Esophagus muscularis mucosa (tissue), 4 donors: Measurements from ENCODE around the gene POU3F1. TPM values are rescaled to one million over a fixed set of nuclear protein-coding genes. Genes with fewer than 3 reads are reported as not detected.
A peak's percentile ranks its signal among the peaks of the same experiment; 100 is the strongest.

Experiments used
- DNase-seq: peaks from one replicate; pipeline ENCODE4 v3.0.0-alpha.2; 2017; ENCODE audit errors: extremely low spot score
- H3K27ac ChIP-seq, 4 donors: fragments of 200-600 bp; sonication (generic); replicated peaks in 1 of 4; 1 replicate in 3 of 4; 2 replicates in 1 of 4; pipeline ENCODE4 v1.5.1; 2016 to 2019; ENCODE audit warnings: mild to moderate bottlenecking in 1 of 4
- H3K27me3 ChIP-seq, 4 donors: fragments of 200-600 bp; sonication (generic); one replicate each; pipeline versions ENCODE4 v1.5.1 to v1.6.0; 2016 to 2019
- H3K36me3 ChIP-seq, 4 donors: fragments of 200-600 bp; sonication (generic); one replicate each; pipeline ENCODE4 v1.5.1; 2016 to 2019
- H3K4me1 ChIP-seq, 4 donors: fragments of 200-600 bp; sonication (generic); one replicate each; pipeline ENCODE4 v1.5.1; 2016 to 2019
- H3K4me3 ChIP-seq, 4 donors: fragments of 200-600 bp; sonication (generic); 1 replicate in 2 of 4; 2 replicates in 2 of 4; pipeline ENCODE4 v1.5.1; 2016 to 2019; ENCODE audit warnings: mild to moderate bottlenecking in 4 of 4, moderate library complexity in 1 of 4
- H3K9me3 ChIP-seq, 4 donors: fragments of 200-600 bp; sonication (generic); 1 replicate in 3 of 4; 2 replicates in 1 of 4; pipeline ENCODE4 v1.5.1; 2016 to 2019
- EP300 ChIP-seq: sonication (generic); formaldehyde crosslinking; IDR thresholded peaks from one replicate; pipeline ENCODE4 v1.6.1; 2017; ENCODE audit warnings: antibody characterized with exemption
- POLR2A ChIP-seq: fragments of 450-650 bp; IDR thresholded peaks from one replicate; pipeline ENCODE4 v1.6.1; 2017; ENCODE audit warnings: antibody characterized with exemption, moderate library complexity, mild to moderate bottlenecking, low read depth
- POLR2AphosphoS5 ChIP-seq, 2 donors: sonication (generic); formaldehyde crosslinking; IDR thresholded peaks; one replicate each; pipeline ENCODE4 v1.6.1; 2017; ENCODE audit warnings: antibody characterized with exemption in 2 of 2
- WGBS: methylation state at CpG from one replicate; pipeline ENCODE4 v1.1.5; 2018; 5-methylcytosine and 5-hydroxymethylcytosine counted together
- intact Hi-C: fragments of 100-400 bp; cut with DNase I; formaldehyde crosslinking; loops from one replicate; pipeline ENCODE4 v1.15.1; 2023
- total RNA-seq, 4 donors: library from RNA; depleted of rRNA; stranded (reverse); fragments of >200 nt; gene quantifications; one replicate each; pipeline versions ENCODE4 v1.1.0 to v1.2.1, GENCODE V29; 2016
- TF ChIP-seq, protein P1 (sequence below), 3 experiments: fragments of 200-600 bp in 2 of 3; fragments of 450-650 bp in 1 of 3; sonication (generic) in 2 of 3; IDR thresholded peaks; one replicate each; pipeline ENCODE4 v1.5.1; 2017 to 2019; ENCODE audit warnings: antibody characterized with exemption in 3 of 3, mild to moderate bottlenecking in 2 of 3, moderate library complexity in 1 of 3

POU3F1 gene
- total RNA-seq, 4 donors from 2014 or later = 0.29 to 1.3 (median 0.33) TPM; not detected in 1

DNA sequence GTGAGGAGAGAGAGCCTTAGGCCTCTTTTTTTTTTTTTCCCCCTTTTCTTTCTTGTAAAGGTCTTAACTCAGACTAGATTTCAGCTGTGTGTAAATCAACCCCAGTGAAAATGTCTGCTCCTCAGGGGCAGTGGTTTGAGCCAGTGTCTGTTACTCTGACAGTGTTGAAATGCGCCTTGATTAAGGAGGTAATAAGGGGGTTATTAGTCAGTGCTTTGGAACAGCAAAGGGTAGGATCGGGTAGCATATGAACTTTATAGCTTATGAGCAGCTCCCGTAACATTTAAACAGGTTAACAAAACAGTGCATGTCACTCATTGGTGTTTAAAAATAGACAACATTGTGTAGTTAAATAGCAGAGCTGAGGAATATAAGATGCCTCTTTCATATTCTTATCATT, 23.8 kb downstream of the POU3F1 start:
- 71% methylated on average over 3 of the region's 3 CpGs for WGBS
- no peak for DNase-seq

DNA sequence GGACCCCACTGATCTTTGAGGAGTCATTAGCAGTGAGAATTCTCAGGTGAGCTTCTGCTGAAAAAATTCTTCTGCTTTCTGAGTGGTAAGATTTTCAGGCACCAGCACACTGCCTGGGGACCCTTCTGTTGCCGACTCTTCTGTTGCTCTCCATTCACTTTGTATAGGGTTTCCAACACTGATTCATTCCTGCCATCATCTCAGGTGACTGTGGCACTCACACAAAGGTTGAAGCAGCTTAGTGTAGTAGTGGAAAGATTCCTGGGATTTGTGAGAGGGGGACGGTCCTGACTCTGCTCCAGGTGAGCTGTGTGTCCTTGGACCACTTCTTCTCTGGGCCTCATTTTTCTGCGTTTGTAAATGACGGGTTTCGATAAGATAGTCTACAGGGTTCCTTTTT, 24.6 kb downstream of the POU3F1 start:
- H3K36me3 ChIP-seq = peaks cover 77 to 100% (median 95%) of the 10 kb centered on the region in 4 donors
- peaks cover 5 to 23% (median 10%) of the 10 kb centered on the region in 4 donors for H3K4me1 ChIP-seq
- 87% methylated on average over 5 of the region's 5 CpGs for WGBS
- H3K9me3 ChIP-seq = no peaks in the 10 kb centered on the region
- no peaks in the 10 kb centered on the region for H3K27me3 ChIP-seq
- TF ChIP-seq, protein P1, sequence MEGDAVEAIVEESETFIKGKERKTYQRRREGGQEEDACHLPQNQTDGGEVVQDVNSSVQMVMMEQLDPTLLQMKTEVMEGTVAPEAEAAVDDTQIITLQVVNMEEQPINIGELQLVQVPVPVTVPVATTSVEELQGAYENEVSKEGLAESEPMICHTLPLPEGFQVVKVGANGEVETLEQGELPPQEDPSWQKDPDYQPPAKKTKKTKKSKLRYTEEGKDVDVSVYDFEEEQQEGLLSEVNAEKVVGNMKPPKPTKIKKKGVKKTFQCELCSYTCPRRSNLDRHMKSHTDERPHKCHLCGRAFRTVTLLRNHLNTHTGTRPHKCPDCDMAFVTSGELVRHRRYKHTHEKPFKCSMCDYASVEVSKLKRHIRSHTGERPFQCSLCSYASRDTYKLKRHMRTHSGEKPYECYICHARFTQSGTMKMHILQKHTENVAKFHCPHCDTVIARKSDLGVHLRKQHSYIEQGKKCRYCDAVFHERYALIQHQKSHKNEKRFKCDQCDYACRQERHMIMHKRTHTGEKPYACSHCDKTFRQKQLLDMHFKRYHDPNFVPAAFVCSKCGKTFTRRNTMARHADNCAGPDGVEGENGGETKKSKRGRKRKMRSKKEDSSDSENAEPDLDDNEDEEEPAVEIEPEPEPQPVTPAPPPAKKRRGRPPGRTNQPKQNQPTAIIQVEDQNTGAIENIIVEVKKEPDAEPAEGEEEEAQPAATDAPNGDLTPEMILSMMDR (IDR thresholded peaks at IDR 0.05) = no peak
- TF ChIP-seq POLR2AphosphoS5 (IDR thresholded peaks at IDR 0.05) = no peak
- no peak for TF ChIP-seq POLR2A
- no peak for TF ChIP-seq EP300
- no peak overlapping the region for H3K4me3 ChIP-seq
- no peak for DNase-seq
- H3K27ac ChIP-seq = no peak overlapping the region
- intact Hi-C loops = no loop called here

More for the DNA sequence above, 23.8 kb downstream of the POU3F1 start:
- intact Hi-C loops = no loop called here
- peaks cover 77 to 95% (median 94%) of the 10 kb centered on the region in 4 donors for H3K36me3 ChIP-seq
- no peaks in the 10 kb centered on the region for H3K27me3 ChIP-seq
- H3K27ac ChIP-seq = no peak overlapping the region
- H3K9me3 ChIP-seq = no peaks in the 10 kb centered on the region
- no peak overlapping the region for H3K4me3 ChIP-seq
- TF ChIP-seq EP300 (no peak), POLR2AphosphoS5 (IDR thresholded peaks at IDR 0.05) (no peak), POLR2A (no peak)
- TF ChIP-seq, protein P1 (IDR thresholded peaks at IDR 0.05) = no peak
- H3K4me1 ChIP-seq = peaks cover 0 to 15% (median 3%) of the 10 kb centered on the region in 4 donors

DNA sequence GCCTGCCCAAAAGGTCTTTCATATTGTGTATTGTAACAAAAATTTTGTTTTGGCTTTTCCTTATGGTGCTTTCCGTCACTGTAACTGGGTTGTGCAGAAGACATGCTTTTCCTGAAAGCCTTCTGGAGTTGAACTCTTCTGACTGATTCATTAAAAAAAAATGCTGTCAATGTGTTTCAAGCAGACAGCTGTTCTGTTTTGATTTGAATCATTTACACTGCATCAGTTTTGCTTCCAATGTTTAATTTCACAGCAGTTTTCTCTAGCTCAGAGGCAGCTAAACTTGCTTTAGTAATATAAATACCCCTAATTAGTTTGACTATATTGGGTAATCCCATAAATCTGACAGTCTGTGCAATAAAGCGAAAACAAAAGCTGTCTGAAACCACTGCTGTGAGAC, 26.2 kb downstream of the POU3F1 start:
- Histone ChIP-seq H3K27ac (no peak overlapping the region), H3K4me1 (peaks cover 19 to 39% (median 26%) of the 10 kb centered on the region in 4 donors), H3K4me3 (no peak overlapping the region), H3K9me3 (no peaks in the 10 kb centered on the region), H3K27me3 (no peaks in the 10 kb centered on the region), H3K36me3 (peaks cover 70 to 92% (median 85%) of the 10 kb centered on the region in 4 donors)
- intact Hi-C loops = no loop called here
- TF ChIP-seq POLR2A (no peak), POLR2AphosphoS5 (IDR thresholded peaks at IDR 0.05) (no peak), EP300 (no peak)
- TF ChIP-seq, protein P1 (IDR thresholded peaks at IDR 0.05) = no peak
- WGBS = 91% methylated on average over 2 of the region's 2 CpGs
- DNase-seq = no peak

DNA sequence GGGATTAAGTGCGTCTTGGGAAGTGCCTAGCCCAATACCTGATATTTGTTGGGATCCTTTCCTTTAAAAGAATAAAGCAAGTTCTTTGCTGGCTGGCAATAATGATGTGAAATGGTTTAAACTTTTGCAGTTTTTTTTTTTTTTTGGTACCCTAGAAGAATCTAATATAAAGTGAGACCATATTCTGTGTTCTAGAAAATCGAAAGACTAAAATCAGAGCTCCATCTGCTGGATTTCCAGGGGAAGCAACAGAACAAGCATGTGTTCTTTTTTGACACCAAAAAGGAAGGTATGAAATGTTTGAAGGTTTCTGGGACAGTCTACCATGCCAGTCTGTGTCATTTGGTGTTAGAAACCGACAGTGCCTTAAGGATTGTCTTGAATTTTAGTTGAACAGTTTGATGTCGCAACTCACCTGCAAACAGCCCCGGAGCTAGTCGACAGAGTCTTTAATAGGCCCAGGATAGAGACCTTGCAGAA, 27.7 kb downstream of the POU3F1 start:
- H3K9me3 ChIP-seq = no peaks in the 10 kb centered on the region
- H3K36me3 ChIP-seq = peaks cover 58 to 78% (median 71%) of the 10 kb centered on the region in 4 donors
- TF ChIP-seq, protein P1 (IDR thresholded peaks at IDR 0.05) = peak; percentile 54 to 63 (median 63)
- TF ChIP-seq EP300 = no peak
- no peak for TF ChIP-seq POLR2A
- TF ChIP-seq POLR2AphosphoS5 (IDR thresholded peaks at IDR 0.05) = no peak
- intact Hi-C loops = loop anchor here (2.0 kb wide), 1 partner anchor 28 kb away; the partner anchor contains the start of gene SF3A3
- DNase-seq = no peak
- H3K4me3 ChIP-seq = no peak overlapping the region
- H3K27ac ChIP-seq = peak overlapping the region in 3 of 4 donors; percentile 84 to 96 (median 95)
- 71% methylated on average over 6 of the region's 6 CpGs for WGBS
- peaks cover 33 to 54% (median 41%) of the 10 kb centered on the region in 4 donors for H3K4me1 ChIP-seq
- no peaks in the 10 kb centered on the region for H3K27me3 ChIP-seq
